Loucy (cell line): ENCODE measurements around the gene EXTL1.

Experiments used
- H2AFZ ChIP-seq: fragments of 200-600 bp; sonication (generic); 2 replicates; pipeline ENCODE4 v1.6.0; 2016; ENCODE audit warnings: antibody characterized with exemption, mild to moderate bottlenecking, low read length, moderate library complexity
- H3F3A ChIP-seq: fragments of 200-600 bp; 2 replicates; pipeline ENCODE4 v1.6.0; 2016; ENCODE audit warnings: antibody characterized with exemption, low read depth, mild to moderate bottlenecking
- H3K27me3 ChIP-seq: fragments of 200-600 bp; sonication (generic); 2 replicates; pipeline ENCODE4 v1.6.1; 2014; ENCODE audit warnings: low read length, mild to moderate bottlenecking; ENCODE audit not compliant: insufficient read depth, poor library complexity, severe bottlenecking
- H3K36me3 ChIP-seq: fragments of 200-600 bp; sonication (generic); 2 replicates; pipeline ENCODE4 v1.6.1; 2016; ENCODE audit warnings: low read length; ENCODE audit not compliant: insufficient read depth
- H3K4me1 ChIP-seq: fragments of 200-600 bp; sonication (generic); 2 replicates; pipeline ENCODE4 v1.5.1; 2014; ENCODE audit warnings: low read length, mild to moderate bottlenecking; ENCODE audit not compliant: insufficient read depth, poor library complexity, severe bottlenecking
- H3K4me2 ChIP-seq: fragments of 200-600 bp; sonication (generic); 2 replicates; pipeline ENCODE4 v1.6.0; 2014; ENCODE audit warnings: antibody characterized with exemption, low read length, low read depth, mild to moderate bottlenecking; ENCODE audit not compliant: poor library complexity, severe bottlenecking
- H3K4me3 ChIP-seq: fragments of 200-600 bp; sonication (generic); 2 replicates; pipeline ENCODE4 v1.5.1; 2014; ENCODE audit warnings: low read length, mild to moderate bottlenecking, mixed read lengths; ENCODE audit not compliant: poor library complexity, severe bottlenecking
- H3K79me2 ChIP-seq: fragments of 200-600 bp; sonication (generic); 2 replicates; pipeline ENCODE4 v1.6.1; 2014; ENCODE audit warnings: low read length; ENCODE audit not compliant: insufficient read depth
- H3K9ac ChIP-seq: fragments of 200-600 bp; sonication (generic); 2 replicates; pipeline ENCODE4 v1.6.0; 2014; ENCODE audit warnings: mild to moderate bottlenecking, low read depth, low read length, moderate library complexity; ENCODE audit not compliant: poor library complexity, severe bottlenecking
- H3K9me2 ChIP-seq: fragments of 200-600 bp; sonication (generic); replicated peaks from 2 replicates; pipeline ENCODE4 v1.6.1; 2016; ENCODE audit warnings: low read depth, low read length, mixed read lengths
- H3K9me3 ChIP-seq: fragments of 200-600 bp; sonication (generic); 2 replicates; pipeline ENCODE4 v1.6.1; 2014; ENCODE audit warnings: mild to moderate bottlenecking, antibody characterized with exemption, low read length, low read depth; ENCODE audit not compliant: insufficient read depth
- H4K20me1 ChIP-seq: fragments of 200-600 bp; sonication (generic); 2 replicates; pipeline ENCODE4 v1.6.0; 2014; ENCODE audit warnings: antibody characterized with exemption, low read length, mild to moderate bottlenecking; ENCODE audit not compliant: insufficient read depth, poor library complexity, severe bottlenecking
- CTCF ChIP-seq: fragments of 200-600 bp; sonication (generic); conservative IDR thresholded peaks from 2 replicates; pipeline ENCODE4 v1.5.1; 2014; ENCODE audit warnings: mild to moderate bottlenecking, antibody characterized with exemption, low read length
- EZH2phosphoT487 ChIP-seq: fragments of 200-600 bp; IDR thresholded peaks from 2 replicates; pipeline ENCODE4 v1.6.1; 2018; ENCODE audit warnings: antibody characterized with exemption, mild to moderate bottlenecking, moderate library complexity, borderline replicate concordance

Gene EXTL1

DNA sequence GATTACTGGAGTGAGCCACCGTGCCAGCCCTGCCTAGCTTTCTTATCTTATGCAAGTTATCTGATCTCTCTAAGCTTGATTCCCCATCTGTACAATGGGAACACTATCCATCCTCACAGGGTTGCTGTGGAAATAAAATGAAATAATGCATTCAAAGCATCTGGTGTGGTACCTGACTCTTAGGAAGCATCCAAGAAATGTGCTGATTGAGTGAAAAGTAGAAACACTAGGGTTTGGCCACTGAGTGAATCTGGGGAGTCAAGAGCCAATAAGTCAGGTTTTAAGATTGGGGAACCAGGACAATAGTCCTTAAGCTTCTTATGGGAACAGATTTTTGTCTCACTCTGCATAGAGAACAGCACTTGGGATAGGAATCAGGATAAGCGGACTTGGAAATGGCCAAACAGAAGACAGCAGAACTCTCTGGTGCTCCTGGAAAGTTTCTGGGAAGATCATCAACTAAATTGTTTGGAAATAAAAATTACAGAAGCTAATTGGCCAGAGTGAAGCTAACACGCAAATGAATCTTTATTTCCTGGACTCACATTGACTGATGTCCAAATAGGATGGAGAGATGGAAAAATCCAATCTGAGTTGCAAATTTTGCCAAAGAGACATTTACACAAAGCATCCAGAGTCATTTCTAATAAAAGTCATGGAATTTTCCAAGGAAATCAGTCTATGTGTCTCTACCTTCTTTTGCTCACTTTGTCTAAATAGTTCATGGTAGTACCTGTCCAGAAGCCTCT lies 27.0 kb upstream of the EXTL1 start:
- Histone ChIP-seq H3K36me3 (no peaks in the 10 kb centered on the region), H3K4me1 (peaks cover 49% of the 10 kb centered on the region), H3K27me3 (no peaks in the 10 kb centered on the region), H3K79me2 (peaks cover 13% of the 10 kb centered on the region; the same call in 1 of the 2 replicates), H3K4me3 (no peak overlapping the region), H3K4me2 (no peak overlapping the region), H4K20me1 (no peaks in the 10 kb centered on the region), H3K9me3 (no peaks in the 10 kb centered on the region), H3K9me2 (no peaks in the 10 kb centered on the region), H3K9ac (no peak overlapping the region), H3F3A (no peaks in the 10 kb centered on the region), H2AFZ (no peak overlapping the region)
- no peak for TF ChIP-seq CTCF
- TF ChIP-seq EZH2phosphoT487 = no peak

GRCh38 chr1:25996966-25997827 lies 24.4 kb upstream of the EXTL1 start:
- H4K20me1 ChIP-seq = no peaks in the 10 kb centered on the region
- TF ChIP-seq EZH2phosphoT487 = no peak
- peak overlapping the region; percentile 85 for H3K9ac ChIP-seq
- H3F3A ChIP-seq = no peaks in the 10 kb centered on the region
- H3K27me3 ChIP-seq = no peaks in the 10 kb centered on the region
- H2AFZ ChIP-seq = peak overlapping the region; percentile 78
- H3K4me1 ChIP-seq = peaks cover 27% of the 10 kb centered on the region
- no peaks in the 10 kb centered on the region for H3K36me3 ChIP-seq
- H3K9me2 ChIP-seq = no peaks in the 10 kb centered on the region
- 0 out of 2 replicates have a peak, but pooled peaks cover 8% of the 10 kb centered on the region for H3K79me2 ChIP-seq
- peak overlapping the region; percentile 97 for H3K4me2 ChIP-seq
- H3K9me3 ChIP-seq = no peaks in the 10 kb centered on the region
- peak overlapping the region; percentile 84 for H3K4me3 ChIP-seq

GRCh38 chr1:25997828-25998761 lies 23.5 kb upstream of the EXTL1 start, which contains the start of gene PAFAH2:
TSS of gene PAFAH2 (minus strand) at chr1:25998063. CDS start at chr1:25990816, 7,247 bp downstream.
- H4K20me1 ChIP-seq = no peaks in the 10 kb centered on the region
- H3K4me2 ChIP-seq = peak within 1 kb of the TSS; percentile 97
- no peak for TF ChIP-seq EZH2phosphoT487
- peak; percentile 92 for TF ChIP-seq CTCF
- H3K9me2 ChIP-seq = no peaks in the 10 kb centered on the region
- 0 out of 2 replicates have a peak, but pooled peaks cover 8% of the 10 kb centered on the region for H3K79me2 ChIP-seq
- H3K9ac ChIP-seq = peak within 1 kb of the TSS; percentile 85
- H3K36me3 ChIP-seq = no peaks in the 10 kb centered on the region
- no peaks in the 10 kb centered on the region for H3K9me3 ChIP-seq
- H3F3A ChIP-seq = no peaks in the 10 kb centered on the region
- peak within 1 kb of the TSS; percentile 99 for H2AFZ ChIP-seq
- no peaks in the 10 kb centered on the region for H3K27me3 ChIP-seq
- H3K4me1 ChIP-seq = peaks cover 19% of the 10 kb centered on the region
- peak within 1 kb of the TSS; percentile 84 for H3K4me3 ChIP-seq
